ENCODE data around the gene DBNDD1. TPM values are rescaled to one million over a fixed set of nuclear protein-coding genes. Genes with fewer than 3 reads are reported as not detected.
A peak's percentile ranks its signal among the peaks of the same experiment; 100 is the strongest.

Gene DBNDD1
- total RNA-seq, 1 donor from 2014 or later = 4.2 TPM

- ATAC-seq = no peak
- intact Hi-C loops (cut with DNase I) = no loop called here
- no peaks in the 10 kb centered on the region for H3K4me1 ChIP-seq
- H3K27me3 ChIP-seq (ENCODE audit: low read depth) = no peaks in the 10 kb centered on the region
- H3K27ac ChIP-seq = no peak overlapping the region
- no peak overlapping the region for H3K4me3 ChIP-seq
- H3K9me3 ChIP-seq = no peaks in the 10 kb centered on the region
- TF ChIP-seq, protein P1, sequence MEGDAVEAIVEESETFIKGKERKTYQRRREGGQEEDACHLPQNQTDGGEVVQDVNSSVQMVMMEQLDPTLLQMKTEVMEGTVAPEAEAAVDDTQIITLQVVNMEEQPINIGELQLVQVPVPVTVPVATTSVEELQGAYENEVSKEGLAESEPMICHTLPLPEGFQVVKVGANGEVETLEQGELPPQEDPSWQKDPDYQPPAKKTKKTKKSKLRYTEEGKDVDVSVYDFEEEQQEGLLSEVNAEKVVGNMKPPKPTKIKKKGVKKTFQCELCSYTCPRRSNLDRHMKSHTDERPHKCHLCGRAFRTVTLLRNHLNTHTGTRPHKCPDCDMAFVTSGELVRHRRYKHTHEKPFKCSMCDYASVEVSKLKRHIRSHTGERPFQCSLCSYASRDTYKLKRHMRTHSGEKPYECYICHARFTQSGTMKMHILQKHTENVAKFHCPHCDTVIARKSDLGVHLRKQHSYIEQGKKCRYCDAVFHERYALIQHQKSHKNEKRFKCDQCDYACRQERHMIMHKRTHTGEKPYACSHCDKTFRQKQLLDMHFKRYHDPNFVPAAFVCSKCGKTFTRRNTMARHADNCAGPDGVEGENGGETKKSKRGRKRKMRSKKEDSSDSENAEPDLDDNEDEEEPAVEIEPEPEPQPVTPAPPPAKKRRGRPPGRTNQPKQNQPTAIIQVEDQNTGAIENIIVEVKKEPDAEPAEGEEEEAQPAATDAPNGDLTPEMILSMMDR (IDR thresholded peaks at IDR 0.05) = no peak
- H3K36me3 ChIP-seq = peaks cover 75% of the 10 kb centered on the region
- DNase-seq = no peak
Measured at GRCh38 chr16:89960966-89961365, 58.3 kb downstream of the DBNDD1 start.

GRCh38 chr16:89958596-89958995 lies 60.7 kb downstream of the DBNDD1 start:
- DNase-seq = no peak

DNA sequence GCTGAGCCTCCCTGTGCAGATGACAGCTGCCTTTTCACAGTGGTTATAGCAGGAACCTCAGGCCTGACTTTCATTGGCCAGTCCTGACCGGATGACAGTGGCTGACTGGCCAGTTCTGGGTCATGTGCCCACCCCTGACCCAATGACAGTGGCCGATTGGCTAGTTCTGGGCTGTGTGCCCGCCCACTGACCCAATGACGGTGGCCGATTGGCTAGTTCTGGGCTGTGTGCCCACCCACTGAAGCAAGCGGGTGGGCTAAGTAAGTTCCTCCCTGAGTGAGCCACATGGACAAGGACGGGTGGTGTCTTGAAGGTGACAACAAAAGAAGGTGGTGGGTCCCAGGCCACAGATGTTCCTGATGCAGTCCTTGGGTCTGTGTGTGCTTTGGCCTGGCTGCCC lies 61.2 kb downstream of the DBNDD1 start:
- Histone ChIP-seq H3K4me1 (no peaks in the 10 kb centered on the region), H3K27ac (peak overlapping the region; percentile 64), H3K9me3 (no peaks in the 10 kb centered on the region), H3K36me3 (peaks cover 72% of the 10 kb centered on the region), H3K4me3 (peak overlapping the region; percentile 42), H3K27me3 (ENCODE audit: low read depth) (no peaks in the 10 kb centered on the region)
- intact Hi-C loops (cut with DNase I) = no loop called here
- TF ChIP-seq, protein P1 (IDR thresholded peaks at IDR 0.05) = no peak
- ATAC-seq (peak; percentile 62 to 82), DNase-seq (peak; percentile 65)

More at GRCh38 chr16:89958596-89958995, 60.7 kb downstream of the DBNDD1 start:
- intact Hi-C loops (cut with DNase I) = no loop called here
- H3K9me3 ChIP-seq = no peaks in the 10 kb centered on the region
- H3K27me3 ChIP-seq (ENCODE audit: low read depth) = no peaks in the 10 kb centered on the region
- no peak overlapping the region for H3K27ac ChIP-seq
- H3K4me1 ChIP-seq = no peaks in the 10 kb centered on the region
- H3K36me3 ChIP-seq = peaks cover 77% of the 10 kb centered on the region
- no peak overlapping the region for H3K4me3 ChIP-seq
- TF ChIP-seq, protein P1 (IDR thresholded peaks at IDR 0.05) = no peak
- no peak for ATAC-seq

- Histone ChIP-seq H3K36me3 (peaks cover 72% of the 10 kb centered on the region), H3K4me3 (peak overlapping the region; percentile 42), H3K4me1 (no peaks in the 10 kb centered on the region), H3K9me3 (no peaks in the 10 kb centered on the region), H3K27ac (peak overlapping the region; percentile 64), H3K27me3 (ENCODE audit: low read depth) (no peaks in the 10 kb centered on the region)
- DNase-seq = no peak
- TF ChIP-seq, protein P1 (IDR thresholded peaks at IDR 0.05) = no peak
- ATAC-seq = peak in 1 of 2 donors; percentile 3
- intact Hi-C loops (cut with DNase I) = no loop called here
Measured at GRCh38 chr16:89957216-89957785, 62.0 kb downstream of the DBNDD1 start.

GRCh38 chr16:89956505-89957215 lies 62.6 kb downstream of the DBNDD1 start:
- H3K27ac ChIP-seq = peak overlapping the region; percentile 64
- H3K4me1 ChIP-seq = no peaks in the 10 kb centered on the region
- H3K27me3 ChIP-seq (ENCODE audit: low read depth) = no peaks in the 10 kb centered on the region
- ATAC-seq (peak; percentile 20 to 21), DNase-seq (no peak)
- no peaks in the 10 kb centered on the region for H3K9me3 ChIP-seq
- H3K4me3 ChIP-seq = peak overlapping the region; percentile 42
- intact Hi-C loops (cut with DNase I) = no loop called here
- peaks cover 66% of the 10 kb centered on the region for H3K36me3 ChIP-seq
- TF ChIP-seq, protein P1 (IDR thresholded peaks at IDR 0.05) = no peak
